Measurements from ENCODE around the gene FCGR2B.

DNA sequence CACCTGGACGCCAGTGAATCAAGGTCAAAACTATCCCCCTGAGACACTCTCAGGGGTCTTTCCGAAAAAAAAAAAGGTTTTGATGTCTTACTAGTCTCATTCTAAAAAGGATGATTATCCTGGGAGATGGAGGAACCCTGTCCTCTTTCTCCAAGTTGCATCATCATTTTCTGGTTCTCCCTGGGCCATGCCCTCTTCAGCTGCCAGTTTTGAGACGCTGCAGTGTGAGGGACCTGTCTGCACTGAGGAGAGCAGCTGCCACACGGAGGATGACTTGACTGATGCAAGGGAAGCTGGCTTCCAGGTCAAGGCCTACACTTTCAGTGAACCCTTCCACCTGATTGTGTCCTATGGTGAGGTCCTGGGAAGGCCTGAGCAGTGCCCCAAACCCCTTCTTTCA is 47.6 kb downstream of the FCGR2B start:
- TF ChIP-seq POLR2A (IDR thresholded peaks at IDR 0.05; ENCODE audit: low read length), result no peak
- no peak for TF ChIP-seq GATA1 (IDR thresholded peaks at IDR 0.05; ENCODE audit: low read depth, low read length)

All from erythroblast (primary cell).